Measurements from ENCODE around the gene PLA2G1B. TPM values are rescaled to one million over a fixed set of nuclear protein-coding genes. Genes with fewer than 3 reads are reported as not detected.
A peak's percentile ranks its signal among the peaks of the same experiment; 100 is the strongest.

PLA2G1B gene
- total RNA-seq, 2 donors from 2014 or later: 6,971 to 11,984 TPM

DNA sequence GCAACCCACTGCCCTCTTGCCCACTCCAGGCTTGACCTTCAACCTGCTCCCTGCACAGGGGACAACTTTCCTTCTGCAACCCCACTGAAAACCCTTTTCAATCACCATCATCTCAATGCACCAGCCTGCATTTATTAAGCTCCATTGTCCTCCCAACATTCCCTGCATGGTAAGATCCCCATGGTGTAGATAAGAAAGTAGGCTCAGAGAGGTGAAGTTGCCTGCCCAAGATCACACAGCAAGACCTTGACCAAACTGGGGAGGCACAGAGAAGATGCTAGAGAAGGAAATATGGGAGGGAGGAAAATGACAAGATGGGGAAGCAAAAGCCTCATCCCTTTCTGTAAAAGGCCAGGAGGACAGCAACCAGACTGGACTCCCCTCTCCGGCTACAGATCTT is 31.5 kb upstream of the PLA2G1B start:
- Histone ChIP-seq H3K27me3 (no peaks in the 10 kb centered on the region), H3K9me3 (no peaks in the 10 kb centered on the region), H3K36me3 (replicated peaks in 1 of 2; ENCODE audit: insufficient read depth in 1 of 2, low read depth in 2 of 2) (no peaks in the 10 kb centered on the region), H3K4me1 (no peaks in the 10 kb centered on the region), H3K4me3 (no peak overlapping the region), H3K27ac (no peak overlapping the region)
- intact Hi-C loops (cut with DNase I): loop anchor here (5.0 kb wide), 1 partner anchor 73 kb away; no protein-coding TSS in a partner anchor
- DNase-seq (no peak), ATAC-seq (no peak)
- 86 to 94% methylated on average over 1 of the region's 1 CpG for WGBS, 2 donors
- no peak for TF ChIP-seq POLR2A (IDR thresholded peaks at IDR 0.05)
- TF ChIP-seq, protein P1, sequence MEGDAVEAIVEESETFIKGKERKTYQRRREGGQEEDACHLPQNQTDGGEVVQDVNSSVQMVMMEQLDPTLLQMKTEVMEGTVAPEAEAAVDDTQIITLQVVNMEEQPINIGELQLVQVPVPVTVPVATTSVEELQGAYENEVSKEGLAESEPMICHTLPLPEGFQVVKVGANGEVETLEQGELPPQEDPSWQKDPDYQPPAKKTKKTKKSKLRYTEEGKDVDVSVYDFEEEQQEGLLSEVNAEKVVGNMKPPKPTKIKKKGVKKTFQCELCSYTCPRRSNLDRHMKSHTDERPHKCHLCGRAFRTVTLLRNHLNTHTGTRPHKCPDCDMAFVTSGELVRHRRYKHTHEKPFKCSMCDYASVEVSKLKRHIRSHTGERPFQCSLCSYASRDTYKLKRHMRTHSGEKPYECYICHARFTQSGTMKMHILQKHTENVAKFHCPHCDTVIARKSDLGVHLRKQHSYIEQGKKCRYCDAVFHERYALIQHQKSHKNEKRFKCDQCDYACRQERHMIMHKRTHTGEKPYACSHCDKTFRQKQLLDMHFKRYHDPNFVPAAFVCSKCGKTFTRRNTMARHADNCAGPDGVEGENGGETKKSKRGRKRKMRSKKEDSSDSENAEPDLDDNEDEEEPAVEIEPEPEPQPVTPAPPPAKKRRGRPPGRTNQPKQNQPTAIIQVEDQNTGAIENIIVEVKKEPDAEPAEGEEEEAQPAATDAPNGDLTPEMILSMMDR (IDR thresholded peaks at IDR 0.05): no peak

DNA sequence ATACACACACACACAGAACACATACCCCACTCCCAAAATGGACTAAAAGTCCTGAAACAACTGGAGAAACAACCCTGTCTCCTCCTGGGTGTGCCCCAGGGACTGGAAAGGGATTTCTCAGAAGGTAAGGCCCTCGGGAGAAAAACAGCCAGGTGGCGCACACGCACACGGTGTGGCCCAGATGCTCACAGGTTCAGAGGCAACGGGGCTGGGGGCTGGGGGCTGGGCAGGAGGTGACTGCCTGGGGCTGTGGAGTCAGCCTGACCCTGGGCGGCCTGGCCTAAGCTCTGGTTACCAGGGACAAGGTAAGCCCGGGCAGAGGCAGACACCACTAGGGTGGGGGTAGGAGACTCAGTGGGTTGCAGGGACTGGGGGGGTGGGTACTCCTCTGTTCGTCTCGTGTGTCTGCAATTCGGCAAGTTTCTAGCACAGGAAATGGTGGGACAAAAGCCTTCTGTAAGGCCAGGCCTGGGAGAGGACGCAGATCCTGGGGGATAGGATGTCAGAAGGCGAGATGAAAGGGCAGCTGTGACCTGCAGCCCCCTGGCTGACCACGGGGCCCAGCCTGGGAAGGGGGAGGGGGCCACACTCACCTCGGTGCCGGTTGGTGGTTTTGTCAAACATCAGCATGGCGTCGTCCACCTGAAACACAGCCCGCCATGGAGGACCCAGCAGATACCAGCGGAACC is 31.0 kb upstream of the PLA2G1B start:
- TF ChIP-seq, protein P1 (IDR thresholded peaks at IDR 0.05): no peak
- no peak for TF ChIP-seq POLR2A (IDR thresholded peaks at IDR 0.05)
- Histone ChIP-seq H3K9me3 (no peaks in the 10 kb centered on the region), H3K36me3 (replicated peaks in 1 of 2; ENCODE audit: insufficient read depth in 1 of 2, low read depth in 2 of 2) (no peaks in the 10 kb centered on the region), H3K27ac (no peak overlapping the region), H3K4me1 (no peaks in the 10 kb centered on the region), H3K4me3 (no peak overlapping the region), H3K27me3 (no peaks in the 10 kb centered on the region)
- intact Hi-C loops (cut with DNase I): loop anchor here (5.0 kb wide), 1 partner anchor 74 kb away; no protein-coding TSS in a partner anchor
- WGBS, 2 donors: 69 to 76% methylated on average over 16 to 19 of the region's 19 CpGs
- DNase-seq (no peak), ATAC-seq (no peak)

DNA sequence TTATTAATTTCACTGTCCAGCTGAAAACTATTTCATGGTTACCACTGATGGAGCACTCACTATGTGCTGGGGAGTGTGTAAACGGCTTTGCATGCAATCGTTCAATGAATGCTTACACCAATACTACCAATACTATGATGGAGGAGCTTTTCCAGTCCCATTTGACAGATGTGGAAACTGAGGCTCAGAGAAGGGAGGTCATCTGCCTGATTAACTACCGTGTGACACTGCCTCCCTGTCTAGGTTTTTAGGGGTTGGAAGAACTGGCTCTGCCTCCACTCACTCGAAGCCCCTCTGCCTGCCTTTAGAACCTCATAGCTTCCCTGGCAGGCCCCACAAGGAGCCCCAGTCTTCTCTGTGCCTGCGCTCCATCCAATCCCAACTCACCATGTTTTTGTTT is 29.5 kb upstream of the PLA2G1B start:
- ATAC-seq (no peak), DNase-seq (no peak)
- H3K9me3 ChIP-seq: no peaks in the 10 kb centered on the region
- H3K27ac ChIP-seq: peak overlapping the region in 1 of 4 donors; percentile 2
- intact Hi-C loops (cut with DNase I): loop anchor here (5.0 kb wide), 1 partner anchor 75 kb away; no protein-coding TSS in a partner anchor
- WGBS, 2 donors: 71 to 78% methylated on average over 5 of the region's 5 CpGs
- no peaks in the 10 kb centered on the region for H3K36me3 ChIP-seq (replicated peaks in 1 of 2; ENCODE audit: insufficient read depth in 1 of 2, low read depth in 2 of 2)
- H3K4me1 ChIP-seq: no peaks in the 10 kb centered on the region
- TF ChIP-seq POLR2A (IDR thresholded peaks at IDR 0.05): no peak
- H3K4me3 ChIP-seq: no peak overlapping the region
- no peaks in the 10 kb centered on the region for H3K27me3 ChIP-seq

DNA sequence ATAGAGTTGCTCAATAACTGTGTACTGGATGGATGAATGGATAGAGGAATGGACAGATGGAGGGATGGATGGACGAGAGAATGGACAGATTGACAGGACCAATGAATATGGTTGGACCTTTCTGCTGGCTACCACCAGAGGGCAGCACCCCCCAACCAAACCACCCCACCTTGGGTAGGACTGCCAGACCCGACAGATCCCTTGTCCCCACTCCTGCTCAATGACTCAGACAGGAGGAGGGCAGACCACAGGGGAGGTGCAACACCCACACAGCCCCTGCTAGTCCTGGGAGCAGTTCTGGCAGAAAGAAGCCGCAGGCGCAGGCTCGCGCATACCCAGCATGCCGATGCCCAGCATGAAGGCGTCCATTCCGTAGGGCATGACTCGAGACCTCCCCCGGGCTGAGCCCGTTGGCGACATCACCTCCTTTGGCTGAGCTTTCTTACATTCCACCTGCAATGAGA is 29.0 kb upstream of the PLA2G1B start:
- no peaks in the 10 kb centered on the region for H3K27me3 ChIP-seq
- H3K4me1 ChIP-seq: no peaks in the 10 kb centered on the region
- H3K27ac ChIP-seq: peak overlapping the region in 1 of 4 donors; percentile 2
- DNase-seq (peak; percentile 80 to 81 (median 81)), ATAC-seq (peak; percentile 89)
- intact Hi-C loops (cut with DNase I): loop anchor here (5.0 kb wide), 1 partner anchor 76 kb away; no protein-coding TSS in a partner anchor
- WGBS, 2 donors: 60 to 77% methylated on average over 12 to 13 of the region's 13 CpGs
- H3K4me3 ChIP-seq: no peak overlapping the region
- TF ChIP-seq POLR2A (IDR thresholded peaks at IDR 0.05): no peak
- TF ChIP-seq, protein P1 (IDR thresholded peaks at IDR 0.05): peak; percentile 64 to 93 (median 87)
- no peaks in the 10 kb centered on the region for H3K36me3 ChIP-seq (replicated peaks in 1 of 2; ENCODE audit: insufficient read depth in 1 of 2, low read depth in 2 of 2)
- H3K9me3 ChIP-seq: no peaks in the 10 kb centered on the region

DNA sequence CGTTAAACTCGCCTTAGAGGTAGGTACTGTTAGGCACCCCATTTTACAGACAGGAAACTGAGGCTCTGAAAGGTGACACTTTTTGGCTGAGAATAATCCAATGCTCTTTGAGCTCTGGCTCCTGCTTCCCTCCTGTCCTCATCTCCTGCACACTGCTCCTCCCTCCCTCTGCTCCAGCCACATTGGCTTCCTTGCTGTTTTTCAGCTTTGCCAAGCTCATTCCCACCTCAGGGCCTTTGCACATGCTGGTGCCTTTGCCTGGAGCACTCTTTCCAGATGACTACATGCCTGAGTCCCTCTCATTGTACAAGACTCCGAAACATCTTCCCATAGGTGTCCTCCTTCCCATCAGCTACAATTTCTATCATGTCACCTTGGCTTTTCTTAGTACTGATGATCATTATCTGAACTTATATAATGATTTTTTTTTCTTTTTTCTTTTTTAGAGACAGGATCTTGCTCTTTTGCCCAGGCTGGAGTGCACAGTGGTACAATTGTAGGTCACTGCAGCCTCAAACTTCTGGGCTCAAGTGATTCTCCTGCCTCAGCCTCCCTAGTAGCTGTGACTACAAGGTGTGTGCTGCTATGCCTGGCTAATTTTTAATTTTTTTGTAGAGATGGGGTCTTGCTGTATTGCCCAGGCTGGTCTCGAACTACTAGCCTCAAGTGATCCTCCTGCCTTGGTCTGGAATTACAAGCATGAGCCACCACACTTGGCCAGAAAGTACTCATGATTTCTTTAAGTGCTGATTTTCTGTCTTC is 26.2 kb upstream of the PLA2G1B start:
- intact Hi-C loops (cut with DNase I): no loop called here
- H3K4me3 ChIP-seq: no peak overlapping the region
- ATAC-seq: no peak
- H3K9me3 ChIP-seq: no peaks in the 10 kb centered on the region
- no peak for DNase-seq
- H3K36me3 ChIP-seq (replicated peaks in 1 of 2; ENCODE audit: insufficient read depth in 1 of 2, low read depth in 2 of 2): no peaks in the 10 kb centered on the region
- no peak overlapping the region for H3K27ac ChIP-seq
- H3K4me1 ChIP-seq: peaks cover 26% of the 10 kb centered on the region
- WGBS, 2 donors: 95 to 98% methylated on average over 4 of the region's 4 CpGs
- TF ChIP-seq, protein P1 (IDR thresholded peaks at IDR 0.05): no peak
- TF ChIP-seq POLR2A (IDR thresholded peaks at IDR 0.05): no peak
- H3K27me3 ChIP-seq: no peaks in the 10 kb centered on the region

All from body of pancreas (tissue), 4 donors.